GM18951 (cell line): Measurements from ENCODE around the gene CCDC154.

Experiments
- POLR2A ChIP-seq: IDR thresholded peaks from 4 replicates; pipeline ENCODE4 v1.6.1; 2011; ENCODE audit warnings: mild to moderate bottlenecking; ENCODE audit not compliant: insufficient read length, insufficient read depth; ENCODE audit errors: extremely low read depth
- in situ Hi-C: fragments of 300-500 bp; cut with MboI; formaldehyde crosslinking; loops from one replicate; pipeline ENCODE4 v1.12.0; 2022; ENCODE audit warnings: low sequenced_read_pairs, mixed read lengths, inconsistent platforms; ENCODE audit not compliant: unreplicated experiment

CCDC154 gene

GRCh38 chr16:1466054-1466453, 21.7 kb upstream of the CCDC154 start:
- in situ Hi-C loops: no loop called here
- no peak for TF ChIP-seq POLR2A

GRCh38 chr16:1465567-1465915, 21.2 kb upstream of the CCDC154 start:
- in situ Hi-C loops: no loop called here
- no peak for TF ChIP-seq POLR2A

DNA sequence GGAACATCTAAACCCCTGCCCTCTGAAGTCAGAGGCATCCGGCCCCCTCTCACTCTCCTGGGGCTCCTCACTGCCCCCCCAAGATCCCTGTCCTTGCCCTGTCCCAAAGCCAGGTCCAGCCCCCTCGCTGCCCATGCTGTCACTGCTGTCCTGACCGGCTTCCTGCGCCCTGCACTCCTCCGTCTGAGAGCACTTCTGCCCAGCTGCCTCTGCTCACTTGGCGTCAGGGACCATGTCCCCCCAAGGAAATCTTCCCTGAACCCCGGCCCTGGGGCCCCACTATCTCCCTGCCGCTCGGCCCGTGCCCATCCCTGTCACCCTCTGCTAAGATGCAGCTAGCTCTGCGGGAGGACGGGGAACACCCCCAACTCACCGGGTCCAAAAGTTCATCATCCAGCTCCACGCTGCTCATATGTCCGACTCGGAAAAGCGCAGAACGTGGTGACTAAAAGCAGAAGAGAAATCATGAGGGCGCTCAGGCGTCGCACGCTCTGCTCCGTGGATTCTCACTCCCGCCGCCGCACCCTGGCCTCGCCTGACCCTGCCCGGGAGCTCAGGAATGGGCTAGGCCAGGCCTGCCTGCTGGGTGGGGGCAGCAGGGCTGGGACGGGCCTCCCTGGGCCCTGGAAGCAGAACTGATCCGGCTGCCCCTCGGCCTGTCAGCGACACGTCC, 20.7 kb upstream of the CCDC154 start:
- no peak for TF ChIP-seq POLR2A
- in situ Hi-C loops: no loop called here

GRCh38 chr16:1464196-1464893, 20.0 kb upstream of the CCDC154 start:
- no peak for TF ChIP-seq POLR2A
- in situ Hi-C loops: no loop called here

- in situ Hi-C loops: no loop called here
- no peak for TF ChIP-seq POLR2A
Observed at GRCh38 chr16:1461146-1461545, 16.8 kb upstream of the CCDC154 start.

DNA sequence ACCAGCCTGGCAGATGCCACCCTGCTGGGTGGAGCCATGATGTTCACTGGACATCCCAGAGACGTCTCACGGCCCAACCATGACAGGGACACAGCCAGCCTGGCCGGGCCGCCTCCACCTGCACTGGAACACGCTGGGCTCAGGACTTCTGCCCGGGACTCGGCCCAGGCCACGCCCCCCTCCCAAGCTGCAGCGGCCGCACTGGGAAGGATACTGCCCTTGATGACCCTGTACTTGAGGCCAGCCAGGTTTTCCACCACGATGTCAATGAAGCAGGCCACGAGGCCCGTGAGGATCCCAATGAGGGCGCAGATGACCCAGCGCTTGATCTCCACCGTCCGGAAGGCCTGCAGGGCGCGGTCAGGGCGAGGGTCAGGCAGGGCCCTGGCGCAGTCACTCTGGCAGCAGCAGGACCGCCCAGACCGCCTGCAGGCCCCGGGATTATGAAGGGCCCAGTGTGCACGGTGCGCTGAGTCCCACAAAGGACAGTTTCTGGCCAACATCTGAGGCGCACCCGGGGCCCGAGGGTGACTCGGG, 16.3 kb upstream of the CCDC154 start:
- in situ Hi-C loops: no loop called here
- TF ChIP-seq POLR2A: no peak

- in situ Hi-C loops: no loop called here
- TF ChIP-seq POLR2A: no peak
Observed at GRCh38 chr16:1459967-1460366, 15.6 kb upstream of the CCDC154 start.

DNA sequence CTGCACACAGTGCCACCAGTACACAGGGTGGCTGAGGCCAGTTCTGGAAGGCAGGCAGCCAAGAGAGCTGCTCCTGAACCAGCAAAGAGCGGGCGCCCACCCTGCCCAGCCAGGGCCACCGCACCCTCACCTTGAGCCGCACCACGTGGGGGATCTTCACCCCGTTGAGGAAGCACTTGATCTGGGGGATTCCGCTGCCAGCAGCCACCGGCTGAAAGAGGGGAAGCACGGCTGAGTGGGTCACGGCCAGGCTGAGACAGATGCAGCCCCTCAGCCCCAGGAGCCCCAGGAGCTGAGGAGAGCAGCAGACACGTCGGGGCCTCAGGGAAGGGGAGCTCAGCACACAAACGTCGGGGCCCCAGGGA, 14.6 kb upstream of the CCDC154 start:
- TF ChIP-seq POLR2A: no peak
- in situ Hi-C loops: no loop called here

GRCh38 chr16:1458336-1458976, 14.1 kb upstream of the CCDC154 start:
- no peak for TF ChIP-seq POLR2A
- in situ Hi-C loops: no loop called here

- in situ Hi-C loops: no loop called here
Observed at GRCh38 chr16:1457489-1458245, 13.3 kb upstream of the CCDC154 start.

DNA sequence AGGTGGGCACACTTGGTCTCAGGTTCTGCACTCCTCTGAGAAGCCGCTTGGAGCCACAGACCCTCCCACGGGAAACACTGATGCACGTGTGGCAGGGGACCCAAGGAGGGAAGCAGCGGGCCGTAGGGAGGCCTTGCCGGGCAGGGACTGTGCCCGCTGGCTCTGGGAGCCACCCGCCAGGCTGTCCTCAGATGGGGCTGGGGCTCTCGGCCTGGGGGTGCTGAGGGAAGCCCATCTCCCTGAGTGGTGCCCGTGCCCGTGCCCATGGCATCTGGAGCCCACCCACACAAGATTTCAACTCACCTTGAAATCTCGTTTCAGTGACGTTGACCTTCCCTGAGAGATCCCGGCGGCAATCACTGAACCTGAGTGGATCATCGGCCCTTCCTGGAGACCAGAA, 12.6 kb upstream of the CCDC154 start:
- in situ Hi-C loops: no loop called here
- no peak for TF ChIP-seq POLR2A

More at GRCh38 chr16:1457489-1458245, 13.3 kb upstream of the CCDC154 start:
- no peak for TF ChIP-seq POLR2A

- TF ChIP-seq POLR2A: no peak
- in situ Hi-C loops: no loop called here
Observed at GRCh38 chr16:1455190-1456171, 11.1 kb upstream of the CCDC154 start.
